Activated CD4-positive, alpha-beta T cell treated with anti-CD3 and anti-CD28 coated beads for 1 hour (primary cell): ENCODE measurements around the gene CDH13.

Source experiments
- DNase-seq: peaks from one replicate; pipeline ENCODE4 v3.0.0-alpha.2; 2020

CDH13 gene

DNA sequence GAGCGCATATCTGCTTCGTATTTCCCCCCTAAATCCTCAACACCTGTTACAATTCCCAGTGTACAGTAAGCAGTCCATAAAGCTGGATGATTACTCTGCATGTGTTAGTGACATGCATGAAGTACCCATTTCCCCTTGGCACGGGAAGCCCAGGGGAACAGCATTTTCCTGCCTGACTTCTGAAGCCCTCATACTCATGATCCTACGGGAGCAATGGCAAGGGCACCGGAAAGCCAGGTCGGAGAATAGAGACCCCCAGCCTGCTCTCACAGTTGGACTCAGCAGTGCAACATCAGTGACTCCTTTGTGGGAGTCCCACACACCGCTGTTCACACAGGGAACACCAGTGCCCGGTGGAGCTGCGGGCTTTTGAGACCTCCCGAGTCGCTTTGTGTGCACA, 336.9 kb downstream of the CDH13 start:
- no peak for DNase-seq

DNA sequence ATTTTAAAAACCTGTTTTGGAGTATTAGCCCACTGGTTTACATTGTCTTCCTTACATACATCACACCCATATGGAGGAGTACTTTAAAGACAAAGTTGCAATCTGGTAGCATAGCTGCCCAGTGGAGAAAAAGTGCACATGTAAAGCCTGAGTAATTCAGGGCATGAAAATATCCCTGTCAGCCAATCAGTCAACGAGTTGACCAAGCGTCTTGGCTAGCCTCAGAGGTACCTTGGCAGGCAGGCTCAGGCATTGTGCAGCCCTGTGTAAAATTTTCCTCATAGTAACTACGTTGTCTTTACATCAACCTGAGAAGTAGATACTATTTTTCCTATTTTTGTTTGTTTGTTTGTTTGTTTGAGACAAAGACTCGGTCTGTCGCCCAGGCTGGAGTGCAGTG, 339.0 kb downstream of the CDH13 start:
- DNase-seq, result no peak

DNA sequence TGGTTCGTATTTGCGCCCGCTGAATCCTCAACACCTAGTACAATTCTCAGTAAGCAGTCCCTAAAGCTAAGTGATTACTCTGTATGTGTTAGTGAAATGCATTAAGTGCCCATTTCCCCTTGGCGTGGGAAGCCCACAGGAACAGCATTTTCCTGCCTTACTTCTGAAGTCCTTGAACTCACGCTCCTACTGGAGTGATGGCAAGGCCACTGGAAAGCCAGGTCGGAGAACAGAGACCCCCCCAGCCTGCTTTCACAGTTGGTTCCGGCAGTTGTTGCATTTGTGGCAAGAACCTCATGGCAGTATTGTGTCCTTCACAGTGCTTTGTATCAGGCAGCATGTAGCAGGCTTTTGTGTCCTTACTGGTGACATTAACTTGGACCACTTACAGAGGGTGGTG, 340.7 kb downstream of the CDH13 start:
- DNase-seq, result no peak

DNA sequence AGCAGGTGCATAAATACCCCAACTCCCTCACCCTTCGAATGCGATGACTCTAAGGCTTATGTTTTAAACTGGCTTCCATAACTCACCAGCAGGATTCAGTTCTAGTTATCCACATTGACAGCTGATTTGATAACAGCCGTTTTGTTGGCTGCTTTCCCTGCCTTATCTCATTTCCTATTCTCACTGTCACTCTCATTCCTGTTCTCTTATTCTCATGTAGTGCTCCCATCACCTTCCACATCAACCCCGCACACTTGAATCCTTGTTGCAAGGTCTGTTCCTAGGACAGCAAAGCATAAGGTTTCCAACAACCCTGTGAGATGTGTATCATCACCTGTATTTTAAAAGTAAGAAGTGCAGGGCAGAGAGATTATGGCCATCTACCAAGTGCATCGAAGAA, 344.4 kb downstream of the CDH13 start:
- DNase-seq, result no peak

DNA sequence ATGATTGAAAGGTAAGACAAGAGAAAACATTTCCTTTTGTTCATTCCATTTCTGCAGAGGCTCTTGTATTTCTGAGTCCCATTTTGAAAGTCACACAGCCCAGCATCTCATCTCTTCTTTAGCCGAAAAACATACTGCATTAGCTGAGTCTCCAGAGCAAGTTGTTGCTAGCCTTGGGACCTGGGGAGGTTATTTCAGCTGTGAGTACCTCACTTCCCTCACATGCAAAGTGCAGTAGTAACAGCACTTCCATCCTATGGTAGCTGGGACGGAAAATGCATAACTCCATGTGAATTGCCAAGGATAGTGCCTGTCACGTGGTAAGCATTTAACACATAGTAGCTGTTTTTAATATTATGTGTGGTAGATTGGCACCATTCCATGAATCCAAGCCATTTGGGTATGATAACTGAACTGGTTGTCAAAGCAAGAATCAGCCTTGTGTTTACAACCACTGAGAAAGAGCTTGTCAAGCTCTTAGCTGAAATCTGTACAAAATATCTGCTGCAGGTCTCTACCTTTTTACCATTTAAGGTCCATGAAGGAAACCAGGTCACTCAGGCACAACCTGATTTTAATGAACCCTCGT, 345.7 kb downstream of the CDH13 start:
- no peak for DNase-seq

DNA sequence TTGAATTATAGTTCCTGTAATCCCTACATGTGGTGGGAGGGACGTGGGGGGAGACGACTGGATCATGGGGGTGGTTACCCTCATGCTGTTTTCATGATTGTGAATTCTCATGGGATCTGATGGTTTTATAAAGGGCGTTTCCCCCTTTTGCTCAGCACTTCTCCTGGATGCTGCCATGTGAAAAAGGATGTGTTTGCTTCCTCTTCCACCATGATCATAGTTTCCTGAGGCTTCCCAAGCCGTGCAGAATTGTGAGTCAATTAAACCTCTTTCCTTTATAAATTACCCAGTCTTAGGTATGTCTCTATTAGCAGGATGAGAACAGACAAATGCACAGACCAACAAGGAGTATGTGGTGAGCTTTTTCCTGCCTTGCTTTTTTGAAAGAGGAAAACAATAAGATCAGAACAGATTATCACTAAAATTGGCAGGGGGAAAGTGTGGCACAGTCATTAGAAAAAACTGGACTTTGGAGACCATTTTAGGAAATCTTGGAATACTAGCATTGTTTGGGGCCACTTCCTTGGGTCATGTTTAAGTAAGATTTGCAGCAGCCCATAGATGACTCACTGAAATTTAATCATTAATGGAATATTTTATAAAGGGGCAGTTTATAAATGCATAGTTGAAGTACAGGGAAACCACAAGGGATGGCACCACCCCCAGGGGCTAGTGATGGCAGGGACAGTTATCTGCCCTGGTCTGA, 352.8 kb downstream of the CDH13 start:
- DNase-seq, result no peak

DNA sequence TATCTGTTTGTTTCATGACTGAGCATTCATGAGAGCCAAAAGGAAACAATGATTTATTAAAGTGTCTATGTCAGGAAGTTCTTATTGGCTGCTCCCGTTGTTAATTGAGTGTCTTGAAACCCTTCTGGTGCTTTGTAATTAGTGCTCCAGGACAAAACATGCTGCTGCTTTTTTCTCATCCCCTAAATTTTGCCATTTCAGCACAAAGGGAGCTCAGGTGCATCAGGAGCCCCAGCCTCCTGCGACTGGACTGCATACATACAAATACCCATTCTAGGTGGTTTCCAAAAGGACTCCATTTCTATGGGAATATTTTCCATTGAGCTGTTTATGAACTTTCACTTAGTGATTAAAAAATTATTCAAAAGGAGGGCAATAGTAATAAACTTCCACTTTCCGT, 354.0 kb downstream of the CDH13 start:
- DNase-seq, result no peak

DNA sequence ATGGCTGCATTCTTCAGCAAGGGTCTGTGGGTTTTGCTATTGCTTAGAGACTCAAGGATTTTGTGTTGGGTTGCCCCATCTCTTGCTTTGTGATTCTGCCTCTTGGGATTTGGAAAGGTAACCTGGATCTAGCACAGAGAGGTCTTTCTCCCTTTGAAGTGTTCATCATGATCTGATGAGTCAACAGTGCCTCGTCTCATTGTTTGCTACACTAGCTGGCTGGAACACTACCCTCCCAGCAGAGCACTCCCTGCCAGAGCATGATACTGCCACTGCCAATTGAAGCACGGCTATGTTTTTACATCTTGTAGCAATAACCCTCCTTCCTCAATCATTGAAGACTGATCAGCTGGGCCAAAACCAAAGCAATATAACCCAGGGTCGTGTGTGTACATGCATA, 361.0 kb downstream of the CDH13 start:
- no peak for DNase-seq

DNA sequence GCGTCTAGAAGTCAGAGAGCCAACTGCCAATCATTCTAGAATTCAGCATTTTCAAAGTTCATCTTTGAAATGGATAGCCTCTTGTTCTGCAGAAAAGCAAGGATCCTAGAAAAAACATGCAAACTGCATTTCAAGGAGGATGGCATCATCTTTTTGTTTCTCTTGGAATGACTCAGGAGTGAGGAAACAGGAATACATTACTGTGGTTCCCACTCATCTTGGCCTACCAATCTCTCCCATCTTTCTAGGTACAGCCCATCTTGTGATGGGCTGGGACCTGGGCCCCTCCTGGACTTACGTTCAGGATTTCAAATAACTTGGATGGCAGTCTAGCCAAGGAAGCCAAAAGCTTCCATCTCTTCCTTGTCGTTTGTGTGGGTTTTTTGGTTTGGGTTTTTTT, 363.4 kb downstream of the CDH13 start:
- DNase-seq, result no peak

DNA sequence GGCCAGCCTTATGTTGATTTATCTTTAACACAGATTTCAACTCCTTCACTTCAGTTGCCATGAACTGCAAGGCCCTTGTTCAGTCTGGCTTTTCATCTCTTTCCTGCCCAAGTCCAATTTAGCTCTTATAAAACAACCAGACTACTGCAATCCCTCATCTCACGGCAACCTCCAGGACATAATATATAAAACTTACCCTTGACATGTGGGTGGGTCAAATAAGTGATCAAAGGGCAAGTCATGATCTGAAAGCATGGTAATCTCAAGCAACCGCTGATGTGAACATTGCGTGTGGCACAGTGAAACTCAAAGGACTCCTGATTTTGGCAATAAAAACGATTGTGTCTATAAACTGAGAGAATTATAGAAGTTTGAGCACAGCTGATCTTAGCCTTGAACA, 364.6 kb downstream of the CDH13 start:
- no peak for DNase-seq

DNA sequence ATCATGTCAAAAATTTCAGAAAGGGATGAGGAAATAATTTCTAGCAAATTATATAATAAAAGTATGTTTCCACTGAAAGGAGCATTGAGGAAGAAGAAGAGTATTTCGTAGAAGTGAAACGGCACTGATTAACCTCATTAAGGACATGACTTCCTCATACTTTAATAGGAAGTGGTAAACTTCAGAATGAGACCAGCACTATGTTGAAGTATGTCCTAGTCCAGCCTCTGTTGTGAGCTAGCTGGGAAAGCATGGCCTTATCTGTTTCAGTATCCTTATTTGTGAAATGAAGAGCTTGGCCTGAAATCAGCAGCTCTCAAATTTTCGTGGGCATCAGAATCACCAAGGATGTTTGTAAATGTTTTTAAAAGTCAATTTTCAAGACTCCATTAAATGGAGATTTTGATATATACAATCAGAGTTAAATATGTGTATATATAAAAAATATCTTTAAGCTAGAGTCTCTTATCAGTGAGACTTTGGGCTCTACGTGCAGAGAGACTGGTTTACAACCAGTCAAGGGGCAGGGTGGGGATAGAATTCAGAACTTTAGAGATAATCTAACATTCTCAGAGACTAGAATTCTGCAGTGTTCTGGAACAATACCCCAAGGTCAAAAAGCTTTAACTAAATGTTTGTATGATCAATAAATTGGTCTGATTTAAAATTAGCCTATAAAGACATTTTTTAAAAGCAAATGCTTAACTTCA, 365.4 kb downstream of the CDH13 start:
- DNase-seq, result no peak

DNA sequence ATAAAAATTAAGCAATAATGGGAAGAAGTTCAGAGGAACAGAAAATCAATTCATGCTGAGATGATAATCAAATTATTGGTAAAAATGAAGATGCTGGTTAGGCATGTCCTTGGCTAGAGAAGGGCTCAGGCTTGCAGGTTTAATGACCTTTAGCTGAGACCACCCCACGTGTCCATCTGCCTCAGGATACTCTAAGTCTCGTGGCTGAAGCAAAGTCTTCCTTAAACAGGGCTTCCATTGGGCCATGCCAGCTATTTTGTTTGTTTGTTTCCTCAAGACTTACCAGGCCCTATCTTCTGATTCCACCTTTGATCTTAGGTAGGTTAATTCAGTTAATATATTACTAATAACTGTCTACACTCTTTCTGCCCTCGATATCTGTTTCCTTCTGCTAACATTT, 366.0 kb downstream of the CDH13 start:
- no peak for DNase-seq

DNA sequence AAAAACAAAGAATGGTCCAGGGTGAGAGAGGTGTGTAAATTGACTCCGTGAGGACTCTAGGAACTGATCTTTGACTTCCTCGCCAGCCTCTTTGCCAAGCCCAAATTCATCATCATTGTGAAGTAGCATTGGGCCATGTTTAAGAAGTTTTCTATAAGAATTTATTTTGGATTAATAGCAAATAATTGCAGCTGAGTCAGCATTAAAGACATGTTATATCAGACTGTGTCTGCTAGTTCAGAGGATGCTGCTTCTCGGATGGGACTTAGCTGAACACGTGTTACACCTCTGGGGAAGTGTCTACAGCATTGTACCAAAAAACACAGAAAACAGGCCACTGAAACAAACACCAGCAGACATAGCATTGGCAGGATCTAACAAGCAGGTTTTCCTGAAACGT, 366.6 kb downstream of the CDH13 start:
- no peak for DNase-seq

DNA sequence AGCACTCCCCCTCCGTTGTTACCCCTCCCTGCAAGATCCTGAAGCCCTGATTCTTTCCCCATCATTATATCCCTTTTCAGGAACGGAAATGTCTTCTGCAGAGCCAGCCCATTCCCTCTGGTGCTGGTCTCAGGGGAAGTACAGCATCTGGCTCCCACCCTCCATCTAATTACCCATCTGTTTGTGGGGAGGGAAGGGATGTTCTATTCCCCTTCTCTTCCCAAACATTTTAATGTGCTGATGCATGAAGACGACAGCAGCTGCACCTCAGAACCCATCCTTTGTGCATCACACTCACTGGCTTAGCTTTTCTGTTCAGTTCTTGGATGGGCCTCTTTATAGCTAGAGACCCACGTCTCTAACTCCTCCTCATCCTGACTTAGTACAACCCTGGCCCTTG, 367.2 kb downstream of the CDH13 start:
- DNase-seq, result no peak

DNA sequence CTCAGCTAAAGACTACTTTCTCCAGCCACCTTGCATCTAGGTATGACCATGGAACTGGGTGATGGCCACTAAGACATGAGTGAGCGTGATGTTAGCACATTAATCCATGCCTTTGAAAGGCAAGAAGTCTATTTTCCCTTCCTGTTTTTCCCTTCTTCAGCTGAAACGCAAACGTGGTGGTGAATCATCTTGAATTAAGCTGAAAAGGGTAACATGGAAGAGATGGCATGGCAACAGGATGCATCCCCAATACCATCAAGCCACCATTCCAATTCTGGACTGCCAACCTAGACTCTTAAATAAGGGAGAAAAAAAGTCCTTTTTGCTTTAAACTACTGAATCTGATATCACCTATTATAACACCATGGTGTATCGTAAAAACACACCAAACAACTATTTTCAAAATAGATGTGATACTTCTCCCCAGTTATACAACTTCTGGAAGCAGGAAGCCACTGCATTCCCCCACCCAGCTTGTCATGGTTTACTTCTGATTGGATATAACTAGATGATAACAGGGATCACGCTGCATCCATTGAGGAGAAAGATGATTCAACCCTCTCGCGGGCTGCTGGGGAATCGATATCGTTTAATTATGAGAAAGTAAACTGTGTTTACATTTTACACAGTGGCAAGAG, 368.6 kb downstream of the CDH13 start:
- no peak for DNase-seq

DNA sequence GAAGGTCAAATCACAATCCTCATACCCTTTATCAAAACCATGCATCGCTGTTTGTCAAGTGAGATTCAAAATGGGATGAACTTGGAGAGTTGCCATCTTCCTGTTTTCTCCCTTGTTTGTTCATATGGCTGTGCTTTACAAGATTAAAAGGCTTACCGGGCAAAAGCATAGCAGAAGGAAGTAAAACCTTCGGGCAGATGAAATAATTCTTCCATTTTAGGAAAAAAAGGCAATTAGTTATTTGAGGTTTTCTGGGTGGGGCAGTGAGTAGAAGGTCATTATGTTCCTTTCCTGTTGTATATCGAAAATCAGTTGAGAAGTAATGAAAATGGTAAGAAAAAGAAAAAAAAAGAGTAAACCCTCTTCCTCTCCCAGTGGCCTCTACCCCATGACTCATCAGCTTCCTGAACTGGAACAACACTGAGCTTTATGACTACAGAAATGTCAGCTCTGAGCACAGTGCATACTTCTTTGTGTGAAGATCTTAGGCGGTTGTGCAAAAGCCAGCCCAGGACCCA, 369.2 kb downstream of the CDH13 start:
- no peak for DNase-seq

DNA sequence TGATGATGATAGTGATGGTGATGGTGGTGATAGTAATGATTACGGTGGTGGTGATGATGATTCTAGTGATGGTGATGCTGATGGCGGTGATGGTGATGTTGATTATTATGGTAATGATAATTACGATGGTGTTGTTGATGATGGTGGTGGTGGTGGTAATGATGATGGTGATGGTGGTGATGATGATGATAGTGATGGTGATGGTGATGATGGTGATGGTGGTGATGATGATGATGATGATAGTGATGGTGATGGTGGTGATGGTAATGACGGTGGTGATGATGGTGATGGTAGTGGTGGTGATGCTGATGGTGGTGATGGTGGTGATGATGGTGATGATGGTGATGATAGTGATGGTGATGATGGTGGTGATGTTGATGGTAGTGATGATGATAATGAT, 370.0 kb downstream of the CDH13 start:
- no peak for DNase-seq

DNA sequence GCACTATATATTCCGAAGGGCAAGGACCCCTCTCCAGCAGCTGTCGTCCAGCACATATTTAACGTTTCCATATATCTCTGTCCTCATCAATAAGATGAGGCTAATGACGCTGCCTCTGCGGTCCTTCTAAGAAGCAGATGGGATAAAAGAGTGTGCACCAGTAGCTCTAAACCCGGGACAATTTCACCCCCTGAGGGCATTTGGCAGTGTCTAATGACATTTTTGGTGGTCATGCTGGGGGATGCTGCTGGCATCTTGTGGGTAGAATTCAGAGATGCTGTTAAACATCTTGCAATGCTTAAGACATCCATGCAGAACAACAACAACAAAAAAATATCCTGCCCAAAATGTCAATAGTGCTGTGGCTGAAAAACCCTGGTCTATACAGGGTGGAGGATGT, 372.9 kb downstream of the CDH13 start:
- no peak for DNase-seq

DNA sequence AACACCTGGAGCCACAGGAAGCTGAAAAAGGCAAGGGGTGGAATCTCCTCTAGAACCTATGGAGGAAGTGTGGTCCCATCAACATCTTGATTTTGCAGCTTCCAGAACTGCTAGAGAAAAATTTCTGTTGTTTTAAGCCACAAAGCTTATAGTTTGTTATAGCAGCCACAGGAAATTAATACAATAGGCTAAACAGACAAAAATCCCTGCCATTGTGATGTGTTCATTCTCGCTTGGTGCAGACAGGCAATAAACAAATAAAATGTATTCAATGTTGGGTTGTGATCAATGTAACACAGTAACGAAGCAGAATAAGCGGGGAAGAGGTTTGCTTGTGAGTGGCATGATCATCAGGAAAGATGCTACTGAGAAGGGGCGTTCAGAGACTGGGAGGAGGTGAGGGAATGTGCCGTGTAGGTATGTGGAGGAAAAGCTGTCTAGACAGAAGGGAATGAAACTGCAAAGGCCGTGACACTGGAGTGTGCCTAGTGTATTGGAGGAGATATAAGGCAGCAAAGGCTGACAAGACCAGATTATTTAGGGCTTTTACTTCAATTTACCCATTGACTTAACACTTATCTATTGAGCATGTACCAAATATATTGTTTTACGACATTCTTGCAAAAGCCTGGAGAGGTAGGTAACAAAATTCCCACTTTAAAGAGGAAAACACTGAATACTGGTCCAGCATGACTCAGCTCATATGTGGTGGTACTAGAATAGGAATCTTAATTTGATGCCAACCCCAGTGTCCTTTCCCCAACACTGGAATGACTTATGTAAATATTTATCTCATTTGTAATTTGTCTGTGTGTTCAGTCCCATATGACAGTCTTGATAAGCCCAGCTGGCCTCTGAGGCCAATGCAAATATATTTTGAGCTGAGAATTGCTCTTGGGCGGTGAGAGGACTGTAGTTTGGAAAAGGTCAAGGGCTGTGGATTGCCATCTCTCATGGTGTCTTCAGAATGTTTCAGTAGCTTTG, 375.9 kb downstream of the CDH13 start:
- no peak for DNase-seq

DNA sequence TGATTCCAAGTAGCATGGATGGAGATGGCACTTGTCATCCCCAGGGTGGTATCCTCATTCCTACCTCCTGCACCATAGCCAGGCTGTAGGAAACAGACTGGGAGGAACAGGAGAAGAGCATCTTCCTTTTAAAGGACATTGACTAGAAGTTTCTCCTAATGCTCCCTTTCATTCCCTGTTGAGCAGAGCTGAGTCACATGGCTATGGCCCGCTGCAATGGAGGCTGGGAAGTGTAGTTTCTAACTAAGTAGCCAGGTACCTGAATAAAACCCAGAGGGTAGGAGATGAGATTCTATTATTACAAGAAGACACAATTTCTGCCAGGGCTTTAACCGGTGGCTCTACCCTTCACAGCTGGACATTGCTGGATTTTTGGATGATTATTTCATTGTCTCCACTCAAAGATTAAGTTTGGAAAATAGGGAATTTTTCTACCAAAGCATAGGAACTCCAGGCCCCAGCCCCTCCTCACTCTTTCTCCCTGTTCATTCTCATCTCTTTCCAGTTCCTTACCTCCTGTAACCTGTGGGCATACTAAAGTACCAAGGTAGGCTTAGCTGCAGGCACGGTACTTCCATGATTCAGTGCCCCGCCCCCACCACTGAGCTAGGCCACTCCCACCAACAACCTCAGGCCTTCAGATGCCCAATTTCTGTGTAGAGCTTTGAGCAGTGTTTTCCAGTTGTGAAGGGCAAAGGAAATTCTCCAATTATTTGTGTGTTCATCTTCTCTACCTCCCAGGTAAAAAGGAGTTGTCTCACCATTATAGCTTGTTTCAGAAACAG, 378.3 kb downstream of the CDH13 start:
- DNase-seq, result no peak

DNA sequence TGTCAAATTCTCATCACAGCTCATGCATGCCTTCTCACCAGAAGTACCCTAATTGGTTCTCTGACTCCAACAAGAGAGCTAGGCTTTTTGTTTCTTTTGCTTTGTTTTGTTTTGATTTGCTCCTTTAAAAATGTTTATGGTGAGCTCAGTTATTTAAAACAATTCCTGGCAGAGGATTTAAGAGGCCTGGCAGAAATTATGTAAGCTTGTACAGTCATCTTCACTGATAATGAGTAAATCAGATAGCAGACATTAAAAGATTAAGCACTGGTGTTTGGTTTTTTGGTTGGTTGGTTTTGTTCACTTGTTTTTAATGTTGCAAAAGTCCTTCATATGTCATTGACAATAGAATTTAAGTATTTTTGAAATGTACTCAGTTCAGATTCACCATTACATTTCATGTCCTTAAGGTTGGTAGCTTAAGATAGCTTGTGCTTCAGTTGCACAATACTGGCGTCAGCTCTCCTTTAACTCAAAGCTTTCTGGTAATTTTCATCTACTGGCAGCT, 378.9 kb downstream of the CDH13 start:
- no peak for DNase-seq
